Measurements from ENCODE around the gene BRME1.

GRCh38 chr19:13880059-13881043 is 25.6 kb downstream of the BRME1 start:
- TF ChIP-seq CTCF (IDR thresholded peaks at IDR 0.05) (peak; percentile 95 to 99 (median 99)), POLR2A (IDR thresholded peaks at IDR 0.05) (no peak)

Data from testis (tissue), 2 donors.